ENCODE data around the gene LTBP4.

The LTBP4 gene

DNA sequence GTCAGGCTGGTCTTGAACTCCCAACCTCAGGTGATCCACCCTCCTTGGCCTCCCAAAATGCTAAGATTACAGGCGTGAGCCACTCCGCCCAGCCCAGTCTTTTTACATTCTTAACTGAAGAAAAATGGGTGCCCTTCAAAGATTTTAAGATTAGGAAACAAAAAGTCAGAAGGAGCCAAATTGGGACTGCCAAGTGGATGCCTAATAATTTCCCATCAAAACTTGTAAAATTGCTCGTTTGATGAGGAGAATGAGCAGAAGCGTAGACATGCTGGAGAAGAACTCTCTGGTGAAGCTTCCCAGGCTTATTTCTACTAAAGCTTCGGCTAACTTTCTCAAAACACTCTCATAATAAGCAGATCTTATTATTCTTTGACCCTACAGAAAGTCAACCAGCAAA is 57.9 kb downstream of the LTBP4 start:
- no peak overlapping the region for H3K4me3 Mint-ChIP-seq
- no peaks in the 10 kb centered on the region for H3K27me3 Mint-ChIP-seq
- DNase-seq (ENCODE audit: low spot score in 2 of 2) (no peak), ATAC-seq (ENCODE audit: low read depth) (no peak)
- H3K4me1 Mint-ChIP-seq = peaks cover 9% of the 10 kb centered on the region
- no peaks in the 10 kb centered on the region for H3K36me3 Mint-ChIP-seq
- no peaks in the 10 kb centered on the region for H3K9me3 Mint-ChIP-seq
- H3K27ac Mint-ChIP-seq = no peak overlapping the region

DNA sequence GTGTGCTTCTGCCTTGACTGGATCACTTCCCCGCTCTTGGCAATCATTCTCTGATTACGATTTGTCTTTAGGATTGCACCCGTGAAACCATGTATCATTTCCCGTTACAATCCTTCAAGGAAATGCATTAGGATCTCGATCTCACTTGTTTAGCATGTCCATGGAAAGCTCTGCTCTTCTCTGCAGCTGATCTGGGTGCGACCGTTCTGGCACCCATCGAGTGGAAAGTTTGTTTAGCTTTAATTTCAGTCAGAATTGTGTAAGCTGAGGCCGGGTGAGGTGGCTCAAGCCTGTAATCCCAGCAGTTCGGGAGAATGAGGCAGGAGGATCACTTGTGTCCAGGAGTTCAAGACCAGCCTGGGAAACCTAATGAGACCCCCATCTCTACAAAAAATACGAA is 58.4 kb downstream of the LTBP4 start:
- no peaks in the 10 kb centered on the region for H3K27me3 Mint-ChIP-seq
- H3K9me3 Mint-ChIP-seq = no peaks in the 10 kb centered on the region
- ATAC-seq (ENCODE audit: low read depth) (no peak), DNase-seq (ENCODE audit: low spot score in 2 of 2) (no peak)
- peaks cover 9% of the 10 kb centered on the region for H3K4me1 Mint-ChIP-seq
- H3K27ac Mint-ChIP-seq = no peak overlapping the region
- no peak overlapping the region for H3K4me3 Mint-ChIP-seq
- H3K36me3 Mint-ChIP-seq = no peaks in the 10 kb centered on the region

DNA sequence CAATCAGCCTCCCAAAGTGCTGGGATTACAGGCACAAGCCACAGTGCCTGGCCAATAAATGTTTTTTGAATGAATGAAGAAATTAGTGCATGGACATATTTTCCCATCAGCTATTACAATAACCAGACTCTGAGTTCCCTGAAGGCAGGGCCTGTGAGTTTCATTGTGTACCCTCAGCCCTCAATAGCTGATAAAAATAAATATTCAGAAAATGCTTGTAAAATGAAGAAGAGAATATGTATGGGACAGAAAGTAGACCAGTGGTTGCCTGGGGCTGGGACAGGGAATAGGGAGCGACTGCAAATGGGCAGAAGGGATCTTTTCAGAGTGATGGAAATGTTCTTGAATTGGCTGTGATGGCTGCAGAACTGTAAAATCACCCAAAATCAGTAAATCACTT is 60.4 kb downstream of the LTBP4 start:
- no peak for DNase-seq (ENCODE audit: low spot score in 2 of 2)
- Mint-ChIP-seq H3K9me3 (no peaks in the 10 kb centered on the region), H3K27ac (peak overlapping the region; percentile 90)

DNA sequence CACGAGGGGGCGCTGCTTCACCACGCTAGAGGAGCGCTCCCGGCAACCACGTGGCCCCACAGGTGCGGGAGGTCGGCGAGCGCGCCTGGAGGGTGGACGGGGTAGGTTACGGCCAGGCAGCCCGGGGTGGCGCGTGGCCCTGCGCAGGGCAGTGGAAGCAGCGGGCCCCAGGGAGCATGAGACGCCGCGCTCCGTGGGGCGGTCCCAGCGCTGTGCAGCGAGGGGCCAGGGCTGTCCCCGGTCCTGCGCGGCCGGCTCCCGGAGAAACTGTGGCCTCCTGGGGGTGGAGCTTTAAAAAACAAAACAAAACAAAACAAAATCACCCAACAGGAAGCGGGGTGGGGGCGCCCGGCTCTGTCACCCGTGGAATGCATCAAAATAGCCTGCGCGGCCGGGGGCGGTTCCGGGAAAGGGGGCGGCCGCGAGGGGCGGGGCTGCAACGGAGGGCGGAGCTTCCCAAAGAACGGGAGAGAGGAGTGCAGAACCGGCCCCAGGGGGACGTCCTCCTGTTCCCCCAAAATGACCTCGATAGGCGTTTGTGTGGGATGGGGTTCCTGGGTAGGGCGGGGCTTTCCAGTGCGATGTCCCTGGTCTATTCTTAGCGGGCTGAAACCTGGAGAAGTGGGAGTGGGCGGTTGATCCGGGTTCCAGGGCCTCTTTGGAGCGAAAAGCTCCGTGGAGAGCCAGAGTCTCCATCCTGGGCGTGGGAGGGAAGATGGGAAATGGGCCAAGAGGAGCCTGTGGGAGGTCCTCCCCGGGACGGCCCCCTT is 61.9 kb downstream of the LTBP4 start:
- DNase-seq (ENCODE audit: low spot score in 2 of 2) (peak; percentile 96 to 98), ATAC-seq (ENCODE audit: low read depth) (peak; percentile 88)
- Mint-ChIP-seq H3K27ac (peak overlapping the region; percentile 90), H3K4me1 (peaks cover 9% of the 10 kb centered on the region), H3K36me3 (peaks cover 5% of the 10 kb centered on the region), H3K9me3 (no peaks in the 10 kb centered on the region), H3K4me3 (peak overlapping the region; percentile 91), H3K27me3 (no peaks in the 10 kb centered on the region)

More for the DNA sequence above, 60.4 kb downstream of the LTBP4 start:
- Mint-ChIP-seq H3K36me3 (no peaks in the 10 kb centered on the region), H3K27me3 (no peaks in the 10 kb centered on the region), H3K4me3 (peak overlapping the region; percentile 3), H3K4me1 (peaks cover 9% of the 10 kb centered on the region)
- ATAC-seq (ENCODE audit: low read depth) = no peak

DNA sequence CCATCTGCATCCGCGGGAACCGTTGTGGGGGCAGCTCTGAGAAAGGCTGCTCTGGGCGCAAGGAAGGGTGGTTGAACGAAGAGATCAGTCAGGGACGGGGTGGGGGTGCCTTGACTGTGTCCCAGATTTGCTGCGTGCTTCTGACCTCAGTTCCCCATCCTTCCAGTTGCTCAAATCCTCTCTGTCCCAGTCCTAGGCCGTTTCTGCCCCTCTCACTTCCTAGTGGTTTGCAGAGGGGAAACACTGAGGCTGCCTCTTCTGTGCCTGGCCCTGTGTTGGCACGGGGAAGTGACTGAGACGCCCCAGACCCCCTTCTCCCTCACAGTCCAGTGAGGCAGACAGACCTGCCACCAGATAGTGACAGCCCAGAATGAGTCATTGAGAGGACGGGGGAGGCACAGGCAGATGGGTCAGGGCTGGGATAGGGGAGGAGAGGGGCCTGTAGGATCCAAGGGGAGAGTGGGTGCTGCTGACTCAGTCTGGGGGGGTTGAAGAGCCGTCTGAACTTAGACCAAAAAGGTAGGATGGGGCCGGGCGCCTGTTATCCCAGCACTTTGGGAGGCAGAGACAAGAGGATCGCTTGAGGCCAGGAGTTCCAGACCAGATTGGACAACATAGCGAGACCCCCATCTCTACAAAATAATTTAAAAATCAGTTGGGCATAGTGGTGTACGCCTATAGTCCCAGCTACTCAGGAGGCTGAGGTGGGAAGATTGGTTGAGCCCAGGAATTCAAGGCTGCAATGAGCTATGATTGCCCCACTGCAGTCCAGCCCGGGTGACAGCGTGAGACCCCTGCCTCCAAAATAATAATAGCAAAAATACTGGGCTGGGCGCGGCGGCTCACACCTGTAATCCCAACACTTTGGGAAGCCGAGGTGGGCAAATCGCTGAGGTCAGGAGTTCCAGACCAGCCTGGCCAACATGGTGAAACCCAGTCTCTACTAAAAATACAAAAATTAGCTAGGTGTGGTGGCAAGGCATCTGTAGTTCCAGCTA is 62.8 kb downstream of the LTBP4 start:
- ATAC-seq (ENCODE audit: low read depth) (no peak), DNase-seq (ENCODE audit: low spot score in 2 of 2) (peak in 1 of 2 donors; percentile 30)
- Mint-ChIP-seq H3K9me3 (no peaks in the 10 kb centered on the region), H3K4me1 (peaks cover 9% of the 10 kb centered on the region), H3K27me3 (no peaks in the 10 kb centered on the region), H3K36me3 (peaks cover 5% of the 10 kb centered on the region), H3K27ac (peak overlapping the region; percentile 90), H3K4me3 (peak overlapping the region; percentile 91)

DNA sequence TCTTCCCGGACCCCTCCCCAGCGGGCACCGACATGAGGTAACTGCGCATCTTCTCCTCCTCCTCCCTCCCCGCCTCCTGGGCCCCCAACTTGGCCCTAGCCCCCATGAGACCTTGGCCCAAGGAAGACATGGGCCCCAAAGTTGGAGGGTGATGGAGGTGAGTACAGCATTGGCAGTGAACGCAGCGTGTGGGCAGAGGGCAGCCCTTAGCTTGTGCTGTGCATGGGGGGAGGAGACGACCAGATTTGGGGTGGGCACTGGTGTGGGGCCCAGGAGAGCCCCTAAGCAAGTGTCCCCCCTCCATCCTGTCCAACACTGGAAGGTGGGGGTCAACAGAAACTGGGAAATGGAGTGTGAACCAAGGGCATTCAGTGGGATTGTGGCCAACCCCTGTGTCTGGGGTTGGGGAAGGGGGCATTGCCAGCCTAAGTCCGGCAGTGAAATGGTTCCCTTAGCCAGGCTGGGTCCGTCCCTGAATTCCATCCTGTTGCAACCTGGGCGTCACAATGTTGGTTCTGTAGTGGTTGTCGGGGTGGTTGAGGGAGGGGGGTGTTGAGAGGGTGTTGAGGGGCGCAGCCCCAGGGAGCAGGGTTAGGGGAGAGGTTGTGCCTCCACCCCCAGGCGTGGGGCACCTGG is 65.8 kb downstream of the LTBP4 start:
- ATAC-seq (ENCODE audit: low read depth) = no peak

DNA sequence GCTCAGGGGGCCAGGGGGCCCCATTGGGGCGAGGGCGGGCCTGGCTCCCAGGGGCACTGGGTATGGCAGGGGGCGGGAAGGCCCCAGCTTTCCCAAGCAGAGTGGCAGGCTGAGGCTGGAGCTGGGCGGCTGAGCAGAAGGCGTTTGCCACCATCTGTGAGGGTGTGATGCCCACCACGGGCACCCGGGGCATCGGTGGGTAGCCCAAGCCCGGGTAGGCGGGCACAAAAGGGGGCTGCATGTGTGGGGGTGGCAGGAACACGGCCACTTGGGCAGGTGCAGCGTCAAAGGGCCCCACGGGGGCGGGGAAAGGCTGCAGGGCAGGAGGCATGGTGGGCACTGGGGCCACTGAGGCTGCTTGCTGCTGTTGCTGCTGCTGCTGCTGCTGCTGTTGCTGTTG is 66.4 kb downstream of the LTBP4 start:
- DNase-seq (ENCODE audit: low spot score in 2 of 2) = no peak
- Mint-ChIP-seq H3K4me3 (no peak overlapping the region), H3K27ac (no peak overlapping the region), H3K4me1 (peaks cover 13% of the 10 kb centered on the region), H3K27me3 (no peaks in the 10 kb centered on the region), H3K36me3 (peaks cover 14% of the 10 kb centered on the region), H3K9me3 (peaks cover 1% of the 10 kb centered on the region)
- ATAC-seq (ENCODE audit: low read depth) = no peak

More for the DNA sequence above, 65.8 kb downstream of the LTBP4 start:
- Mint-ChIP-seq H3K36me3 (peaks cover 14% of the 10 kb centered on the region), H3K9me3 (peaks cover 1% of the 10 kb centered on the region), H3K27ac (no peak overlapping the region), H3K4me1 (peaks cover 13% of the 10 kb centered on the region), H3K27me3 (no peaks in the 10 kb centered on the region), H3K4me3 (no peak overlapping the region)
- no peak for DNase-seq (ENCODE audit: low spot score in 2 of 2)

DNA sequence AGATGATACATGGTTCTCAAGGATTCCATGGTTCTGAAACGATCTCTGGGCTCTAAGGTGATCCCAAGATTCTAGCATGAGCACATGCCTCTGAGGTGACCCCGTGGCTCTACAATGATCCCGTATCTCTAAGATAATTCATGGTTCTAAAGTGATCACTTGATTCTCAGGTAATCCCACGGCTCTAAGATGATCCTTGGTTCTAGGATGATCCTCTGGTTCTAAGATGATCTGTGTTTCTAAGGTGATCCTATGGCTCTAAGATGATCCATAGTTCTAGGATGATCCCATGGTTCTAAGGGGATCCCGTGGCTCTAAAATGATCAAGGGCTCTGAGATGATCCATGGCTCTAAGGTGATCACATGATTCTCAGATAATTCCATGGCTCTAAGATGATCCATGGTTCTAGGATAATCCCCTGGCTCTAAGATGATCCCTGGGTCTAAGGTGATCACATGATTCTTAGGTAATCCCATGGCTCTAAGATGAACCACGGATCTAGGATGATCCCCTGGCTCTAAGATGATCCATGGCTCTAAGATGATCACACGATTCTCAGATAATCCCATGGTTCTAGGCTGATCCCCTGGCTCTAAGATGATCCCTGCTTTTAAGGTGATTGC is 67.9 kb downstream of the LTBP4 start:
- Mint-ChIP-seq H3K4me1 (peaks cover 4% of the 10 kb centered on the region), H3K27ac (no peak overlapping the region), H3K4me3 (no peak overlapping the region)

DNA sequence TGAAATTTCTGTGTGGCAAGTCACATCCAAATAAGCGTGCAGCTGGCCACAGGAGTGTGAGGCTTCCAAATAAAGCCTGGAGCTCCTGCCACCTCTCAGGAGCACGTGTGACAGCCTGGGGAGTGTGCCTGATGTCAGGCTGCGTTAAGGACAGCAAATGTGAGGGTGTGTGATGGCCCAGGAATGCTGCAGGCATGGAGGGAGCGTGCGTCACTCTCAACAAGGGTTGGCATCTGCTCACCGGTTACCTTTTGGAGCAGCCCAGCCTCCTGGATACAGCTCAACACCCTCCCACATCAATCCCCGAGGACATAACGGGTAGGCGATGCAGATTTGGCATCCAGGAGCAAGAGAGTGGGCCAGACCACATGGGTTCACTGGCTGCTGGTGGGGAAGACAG is 70.2 kb downstream of the LTBP4 start:
- H3K27ac Mint-ChIP-seq = no peak overlapping the region
- no peak for DNase-seq (ENCODE audit: low spot score in 2 of 2)
- no peak for ATAC-seq (ENCODE audit: low read depth)
- peaks cover 16% of the 10 kb centered on the region for H3K36me3 Mint-ChIP-seq
- peaks cover 1% of the 10 kb centered on the region for H3K9me3 Mint-ChIP-seq
- H3K27me3 Mint-ChIP-seq = no peaks in the 10 kb centered on the region
- H3K4me3 Mint-ChIP-seq = no peak overlapping the region
- peaks cover 4% of the 10 kb centered on the region for H3K4me1 Mint-ChIP-seq

More for the DNA sequence above, 67.9 kb downstream of the LTBP4 start:
- peaks cover 1% of the 10 kb centered on the region for H3K9me3 Mint-ChIP-seq
- H3K27me3 Mint-ChIP-seq = no peaks in the 10 kb centered on the region
- DNase-seq (ENCODE audit: low spot score in 2 of 2) (no peak), ATAC-seq (ENCODE audit: low read depth) (no peak)
- peaks cover 14% of the 10 kb centered on the region for H3K36me3 Mint-ChIP-seq

DNA sequence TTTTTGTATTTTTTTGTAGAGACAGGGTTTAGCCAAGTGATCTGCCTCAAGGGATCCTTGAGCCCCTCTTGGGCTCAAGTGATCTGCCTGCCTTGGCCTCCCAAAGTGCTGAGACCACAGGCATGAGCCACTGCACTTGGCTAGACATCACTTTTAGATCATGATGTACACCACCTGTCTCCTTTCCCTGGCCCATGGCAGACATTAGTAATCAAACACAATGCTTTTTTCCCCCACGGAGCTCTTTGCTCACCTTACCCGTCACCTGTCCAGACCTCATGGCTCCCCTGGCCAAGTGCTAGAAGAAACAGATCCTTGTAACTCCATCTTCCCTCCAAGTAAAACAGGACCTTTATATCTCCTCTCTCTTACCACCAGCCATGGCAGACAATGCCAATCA is 70.9 kb downstream of the LTBP4 start:
- DNase-seq (ENCODE audit: low spot score in 2 of 2) = no peak
- H3K36me3 Mint-ChIP-seq = peaks cover 13% of the 10 kb centered on the region
- no peaks in the 10 kb centered on the region for H3K27me3 Mint-ChIP-seq
- no peak overlapping the region for H3K4me3 Mint-ChIP-seq
- H3K4me1 Mint-ChIP-seq = peaks cover 4% of the 10 kb centered on the region
- H3K9me3 Mint-ChIP-seq = peaks cover 1% of the 10 kb centered on the region
- ATAC-seq (ENCODE audit: low read depth) = no peak
- no peak overlapping the region for H3K27ac Mint-ChIP-seq

DNA sequence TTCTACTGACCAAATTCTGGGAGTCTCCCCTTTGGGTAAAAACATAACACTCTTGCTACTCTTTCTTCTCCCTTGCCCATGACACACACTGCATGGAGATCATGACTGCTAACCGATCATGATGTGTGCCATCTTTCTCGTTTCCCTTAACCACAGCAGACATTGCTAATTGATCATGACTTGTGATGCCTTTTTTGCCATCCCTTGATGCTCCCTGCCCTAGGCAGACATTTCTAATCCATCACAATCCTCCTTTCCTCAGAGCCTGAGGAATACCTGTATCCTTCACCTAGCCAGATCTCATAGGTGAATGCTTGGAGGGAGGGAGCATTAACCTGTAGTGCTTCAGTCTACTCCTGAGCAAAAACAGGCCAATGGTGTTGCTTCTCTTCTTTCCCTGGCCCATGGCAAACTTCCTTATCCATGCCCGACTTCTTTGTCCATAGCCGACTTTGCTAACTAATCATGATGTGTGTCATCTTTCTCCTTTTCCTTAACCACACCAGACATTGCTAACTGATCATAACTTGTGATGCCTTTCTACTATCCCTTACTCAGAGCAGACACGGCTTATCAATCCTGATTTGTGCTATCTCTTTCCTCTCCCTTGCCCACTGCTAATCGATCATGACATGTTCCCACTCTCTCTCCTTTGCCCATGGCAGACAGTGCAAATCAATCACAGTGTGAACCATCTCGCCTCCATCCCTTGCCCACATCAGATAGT is 71.6 kb downstream of the LTBP4 start:
- DNase-seq (ENCODE audit: low spot score in 2 of 2) (no peak), ATAC-seq (ENCODE audit: low read depth) (no peak)
- Mint-ChIP-seq H3K36me3 (peaks cover 16% of the 10 kb centered on the region), H3K27me3 (no peaks in the 10 kb centered on the region), H3K4me1 (peaks cover 4% of the 10 kb centered on the region), H3K4me3 (no peak overlapping the region), H3K9me3 (peaks cover 1% of the 10 kb centered on the region), H3K27ac (no peak overlapping the region)

DNA sequence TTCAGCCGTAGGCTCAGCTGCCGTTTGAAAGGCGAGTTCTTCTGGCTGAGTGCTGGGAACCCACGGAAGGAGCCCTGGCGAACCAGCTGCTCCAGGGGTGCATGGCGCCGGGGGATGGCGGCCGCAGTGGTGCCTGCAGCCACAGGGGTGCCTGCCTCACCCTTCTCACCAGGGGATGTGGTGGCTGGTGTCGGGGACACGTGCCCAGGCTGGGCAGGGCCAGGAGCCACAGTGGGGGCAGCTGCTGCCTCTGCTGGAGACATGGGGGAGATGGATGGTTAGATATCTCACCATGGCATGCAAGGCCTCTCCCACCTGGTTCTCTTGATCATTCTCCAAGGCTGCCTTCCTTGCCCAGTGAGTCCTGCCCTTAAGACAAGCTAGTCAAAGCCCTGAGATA is 72.2 kb downstream of the LTBP4 start:
- DNase-seq (ENCODE audit: low spot score in 2 of 2) (no peak), ATAC-seq (ENCODE audit: low read depth) (no peak)
- Mint-ChIP-seq H3K36me3 (peaks cover 19% of the 10 kb centered on the region), H3K9me3 (peaks cover 1% of the 10 kb centered on the region), H3K4me1 (peaks cover 4% of the 10 kb centered on the region), H3K27ac (no peak overlapping the region), H3K27me3 (no peaks in the 10 kb centered on the region), H3K4me3 (no peak overlapping the region)

DNA sequence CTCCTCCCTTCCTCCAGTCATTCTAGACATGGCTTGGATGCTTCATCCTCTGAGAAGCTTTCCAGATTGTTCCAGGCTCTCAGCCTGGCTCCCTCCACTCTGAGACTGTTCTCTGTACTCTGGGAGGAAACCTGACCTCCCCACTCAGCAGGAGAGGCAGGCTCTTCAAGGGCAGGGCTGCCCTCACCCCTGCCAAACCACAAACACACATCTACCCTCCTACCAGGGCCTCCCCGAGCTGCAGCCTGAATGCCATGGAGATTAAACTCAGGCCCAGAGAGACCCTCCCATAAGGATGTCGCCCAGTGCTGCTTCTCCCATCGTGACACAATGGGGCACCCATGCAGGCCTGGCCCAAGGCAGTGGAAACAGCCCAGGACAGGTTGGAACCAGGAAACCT is 73.1 kb downstream of the LTBP4 start:
- H3K27me3 Mint-ChIP-seq = no peaks in the 10 kb centered on the region
- peaks cover 4% of the 10 kb centered on the region for H3K4me1 Mint-ChIP-seq
- peaks cover 1% of the 10 kb centered on the region for H3K9me3 Mint-ChIP-seq
- H3K4me3 Mint-ChIP-seq = no peak overlapping the region
- H3K27ac Mint-ChIP-seq = no peak overlapping the region
- DNase-seq (ENCODE audit: low spot score in 2 of 2) = no peak
- no peak for ATAC-seq (ENCODE audit: low read depth)
- H3K36me3 Mint-ChIP-seq = peaks cover 19% of the 10 kb centered on the region

All from memory B cell (primary cell).